IPS-NIHi11 (cell line): Measurements from ENCODE around the gene EDARADD.
"Not testable (repeated sequence)": the region's sequence is repeated elsewhere in the genome, so short reads cannot be mapped to it uniquely, and the experiment has no call there.

Source experiments
- DNase-seq: peaks from one replicate; pipeline ENCODE4 v3.0.0; 2012; ENCODE audit warnings: mixed read lengths, low spot score

Gene EDARADD

DNA sequence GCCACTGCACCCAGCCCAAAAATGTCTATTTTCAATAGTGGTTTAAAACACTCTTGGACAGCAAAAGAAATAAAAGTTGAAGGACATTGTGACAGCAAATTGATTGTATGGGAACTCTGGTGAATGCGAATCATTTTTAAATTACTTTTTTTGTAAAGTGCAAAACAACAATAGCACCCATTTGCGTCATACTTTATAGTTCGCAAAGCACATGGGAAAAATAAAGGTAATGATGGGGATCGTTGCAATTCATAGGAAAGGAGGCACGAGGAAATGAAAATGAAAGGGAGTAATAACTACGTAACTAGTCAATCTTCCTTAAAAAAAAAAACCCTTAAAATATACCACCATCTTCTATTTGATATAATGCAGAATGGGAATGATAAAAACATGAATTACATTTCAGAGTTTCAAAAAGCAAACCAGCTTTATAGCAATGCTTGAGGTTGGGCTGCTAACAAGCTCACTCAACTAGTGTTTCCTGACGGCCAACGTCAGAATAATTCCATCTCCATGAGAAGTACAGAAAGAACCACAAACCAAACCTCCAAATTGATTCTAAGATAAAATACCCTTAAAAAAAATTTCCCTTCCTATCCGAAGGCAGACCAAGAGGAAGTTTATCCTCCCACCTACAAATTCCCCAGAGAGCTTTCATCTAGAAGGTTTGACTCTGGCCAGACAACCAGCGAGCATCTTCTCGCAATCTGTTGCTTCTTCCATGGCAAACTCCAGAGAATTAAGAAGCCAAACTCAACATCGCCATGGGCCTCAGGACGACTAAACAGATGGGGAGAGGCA is at the start of gene EDARADD:
Gene EDARADD (plus strand): TSS at position 606 of the 801 bp plus-strand sequence. CDS start 159 bp downstream, at position 765.
- DNase-seq: no peak

GRCh38 chr1:236345728-236346127 is 48.4 kb upstream of the EDARADD start:
- DNase-seq: peak; percentile 50

DNA sequence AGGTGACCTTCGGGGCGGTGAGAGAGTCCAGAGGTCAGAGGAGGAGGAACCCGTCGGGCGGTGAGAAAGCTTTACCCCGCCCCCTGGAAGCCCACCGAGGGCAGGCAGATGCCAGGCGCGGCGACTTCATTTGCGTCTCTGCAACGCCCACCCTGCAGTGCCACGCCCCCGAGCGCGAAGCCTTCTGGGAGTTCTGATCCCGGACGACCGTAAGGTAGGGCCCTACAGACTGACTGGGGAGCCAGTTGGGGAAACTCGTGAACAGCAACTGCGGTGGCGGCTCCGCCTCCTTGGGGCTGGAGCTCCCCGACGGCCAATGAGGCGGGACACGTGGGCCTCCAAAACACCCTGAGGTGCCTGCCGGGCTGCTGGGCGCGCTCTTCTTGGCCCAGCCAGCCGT is 46.0 kb upstream of the EDARADD start:
- DNase-seq: peak; percentile 18

GRCh38 chr1:236350308-236350707 is 43.8 kb upstream of the EDARADD start:
- DNase-seq: no peak

GRCh38 chr1:236351875-236352573 is 42.1 kb upstream of the EDARADD start:
- no peak for DNase-seq

GRCh38 chr1:236352747-236353146 is 41.3 kb upstream of the EDARADD start:
- not testable (repeated sequence) for DNase-seq

DNA sequence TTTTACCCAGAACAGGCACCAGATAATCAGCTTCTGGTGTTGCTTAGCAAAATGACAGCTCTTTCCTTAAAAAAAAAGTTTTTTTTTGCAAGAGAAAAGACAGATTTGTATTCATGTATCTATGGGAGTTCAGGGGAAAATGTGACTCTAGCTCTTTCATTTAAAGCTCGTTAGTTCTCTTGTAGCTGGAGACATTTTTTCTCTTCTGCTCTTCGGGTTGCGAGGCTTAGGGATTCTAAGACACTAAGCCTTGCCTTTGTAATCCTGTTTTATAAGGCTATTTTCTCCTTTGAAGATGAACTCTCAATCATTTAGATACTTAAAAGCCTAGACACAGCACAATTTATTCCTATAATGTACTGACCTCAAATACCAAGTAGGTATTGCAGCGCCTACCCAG is 40.3 kb upstream of the EDARADD start:
- no peak for DNase-seq

GRCh38 chr1:236354330-236355147 is 39.5 kb upstream of the EDARADD start:
- no peak for DNase-seq

DNA sequence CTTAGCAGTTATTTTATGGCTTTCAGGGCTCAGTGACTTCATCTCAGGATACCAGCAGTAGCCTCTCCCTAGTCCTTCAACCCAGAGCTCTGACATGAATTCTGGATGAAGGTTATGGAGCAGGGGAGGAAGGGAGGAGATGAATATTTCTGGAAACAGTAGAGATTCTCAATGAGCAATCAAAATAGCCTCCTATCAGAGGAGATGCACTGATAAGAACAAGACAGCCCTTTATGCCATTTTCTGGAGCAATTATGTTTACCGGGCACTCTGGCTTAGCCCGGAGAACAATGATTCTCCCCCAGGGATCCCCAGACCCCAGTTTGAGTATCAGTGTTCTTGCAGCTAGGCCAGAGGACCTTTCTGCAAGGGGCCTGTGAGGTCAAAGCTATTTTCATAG is 37.9 kb upstream of the EDARADD start:
- no peak for DNase-seq

- DNase-seq: no peak
These were observed 32.0 kb upstream of the EDARADD start for GRCh38 chr1:236361909-236362590.

DNA sequence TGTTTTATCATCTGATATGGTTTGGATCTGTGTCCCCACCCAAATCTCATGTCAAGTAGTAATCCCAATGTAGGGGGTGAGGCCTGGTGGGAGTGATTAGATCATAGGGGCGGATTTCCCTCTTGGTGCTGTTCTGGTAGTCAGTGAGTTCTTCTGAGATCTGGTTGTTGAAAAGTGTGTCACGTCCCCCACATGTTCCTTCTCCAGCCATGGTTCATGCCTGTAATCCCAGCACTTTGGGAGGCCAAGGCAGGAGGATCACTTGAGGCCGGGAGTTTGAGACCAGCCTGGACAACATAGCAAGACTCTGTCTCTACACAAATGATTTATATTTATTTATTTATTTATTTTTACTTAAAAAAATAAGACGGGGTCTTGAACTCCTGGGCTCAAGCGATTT is 30.8 kb upstream of the EDARADD start:
- DNase-seq: no peak

- DNase-seq: no peak
These were observed 28.0 kb upstream of the EDARADD start for GRCh38 chr1:236365999-236366570.

DNA sequence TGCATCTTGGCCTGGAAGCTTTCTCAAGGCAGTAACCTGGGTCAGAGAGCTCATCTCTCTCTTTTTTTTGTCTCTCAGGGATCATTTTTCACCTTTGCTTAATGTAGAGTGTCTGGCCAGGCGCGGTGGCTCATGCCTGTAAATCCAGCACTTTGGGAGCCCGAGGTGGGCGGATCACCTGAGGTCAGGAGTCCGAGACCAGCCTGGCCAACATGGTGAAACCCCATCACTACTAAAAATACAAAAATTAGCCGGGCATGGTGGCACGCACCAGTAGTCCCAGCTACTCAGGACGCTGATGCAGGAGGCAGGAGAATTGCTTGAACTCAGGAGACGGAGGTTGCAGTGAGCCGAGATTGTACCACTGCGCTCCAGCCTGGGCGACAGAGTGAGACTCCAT is 27.4 kb upstream of the EDARADD start:
- DNase-seq: not testable (repeated sequence)

DNA sequence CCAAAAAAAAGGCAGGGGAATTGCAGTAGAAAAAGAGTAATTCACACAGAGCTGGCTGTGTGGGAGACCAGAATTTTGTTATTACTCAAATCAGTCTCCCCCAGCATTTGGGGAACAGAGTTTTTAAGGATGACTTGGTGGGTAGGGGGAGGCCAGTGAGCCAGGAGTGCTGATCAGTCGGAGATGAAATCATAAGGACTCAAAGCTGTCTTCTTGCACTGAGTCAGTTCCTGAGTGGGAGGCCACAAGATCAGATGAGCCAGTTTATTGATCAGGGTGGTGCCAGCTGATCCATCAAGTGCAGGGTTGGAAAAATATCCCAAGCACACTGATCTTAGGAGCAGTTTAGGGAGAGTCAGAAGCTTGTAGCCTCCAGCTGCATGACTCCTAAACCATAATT is 23.7 kb upstream of the EDARADD start:
- no peak for DNase-seq

GRCh38 chr1:236371083-236371482 is 23.0 kb upstream of the EDARADD start:
- DNase-seq: no peak

DNA sequence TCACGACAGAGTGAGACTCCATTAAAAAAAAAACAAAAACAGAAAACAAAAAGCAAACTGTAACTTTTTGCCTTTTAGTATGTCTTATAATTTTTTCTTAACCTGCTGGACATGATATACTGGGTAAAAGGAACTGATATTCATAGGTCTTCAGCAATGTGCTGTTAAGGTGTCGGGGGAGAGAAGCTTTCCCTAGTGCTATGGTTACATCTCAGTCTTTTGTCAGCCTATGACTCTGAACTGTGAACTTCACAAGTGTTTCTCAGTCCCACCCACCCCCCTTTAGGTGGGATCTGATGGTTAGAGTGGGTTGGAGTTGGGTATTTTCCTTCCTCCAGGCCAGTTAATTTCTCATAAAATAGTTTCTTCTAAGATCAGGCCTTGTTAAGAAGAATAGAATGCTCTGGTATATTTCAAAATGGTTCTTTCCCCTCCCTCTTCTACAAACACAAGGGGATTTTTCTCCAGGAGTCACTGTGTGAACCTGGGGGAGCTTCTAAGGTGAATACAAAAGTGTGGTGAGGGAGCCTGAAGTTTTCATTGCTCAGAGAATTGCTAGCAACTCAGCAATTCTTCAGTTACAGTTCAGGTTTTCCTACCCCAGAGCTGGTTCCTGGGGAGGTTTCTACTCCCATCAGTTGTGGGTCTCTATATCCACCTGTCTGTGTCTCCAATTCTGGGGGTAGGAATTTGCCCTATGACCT is 16.1 kb upstream of the EDARADD start:
- no peak for DNase-seq

DNA sequence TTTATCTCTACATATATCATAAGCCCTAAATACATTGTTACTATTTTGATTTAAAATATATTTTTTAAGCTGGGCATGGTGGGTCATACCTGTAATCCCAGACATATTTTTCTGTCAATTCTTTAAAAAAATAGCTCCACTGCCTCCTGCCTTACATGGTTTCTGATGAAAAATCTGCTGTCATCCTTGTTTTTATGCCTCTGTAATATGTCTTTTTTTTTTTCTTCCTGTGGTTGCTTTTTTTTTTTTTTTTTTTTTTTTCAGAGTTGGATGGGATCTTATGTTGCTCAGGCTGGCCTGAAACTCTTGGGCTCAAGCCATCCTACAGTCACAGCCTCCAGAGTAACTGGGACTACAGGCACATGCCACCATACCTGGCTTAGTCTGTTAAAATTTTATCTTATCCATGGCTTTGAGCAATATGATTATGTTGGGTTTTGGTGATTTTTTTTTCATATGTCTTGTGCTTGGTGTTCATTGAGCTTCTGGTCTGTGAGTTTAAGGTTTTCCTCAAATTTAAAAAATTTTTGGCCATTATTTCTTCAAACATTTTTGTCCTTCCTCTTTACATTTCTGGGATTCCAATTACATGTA is 12.4 kb upstream of the EDARADD start:
- DNase-seq: no peak

GRCh38 chr1:236388332-236388731 is 5.8 kb upstream of the EDARADD start:
- DNase-seq: no peak

DNA sequence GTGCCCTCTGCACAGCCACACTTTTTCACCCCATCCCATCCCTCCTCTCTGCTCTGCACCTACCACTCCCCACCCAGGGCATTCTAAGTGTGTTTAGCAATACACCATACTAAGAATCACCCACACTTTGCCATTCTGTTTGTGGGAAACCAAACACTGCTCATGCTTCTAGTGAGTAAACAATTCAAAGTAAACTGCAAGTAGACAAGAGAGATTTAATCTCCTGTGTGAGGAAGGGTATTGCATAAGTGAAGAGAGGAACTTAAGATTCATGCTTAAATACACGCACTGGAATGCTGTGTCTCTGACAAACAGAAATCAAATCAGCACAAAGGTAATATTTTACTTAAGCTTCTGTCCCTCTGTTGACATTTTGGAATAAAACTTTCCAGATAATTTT is 4.8 kb upstream of the EDARADD start:
- no peak for DNase-seq

GRCh38 chr1:236391008-236391407 is 3.1 kb upstream of the EDARADD start:
- no peak for DNase-seq

- no peak for DNase-seq
These were observed 1.9 kb upstream of the EDARADD start for GRCh38 chr1:236392182-236392581.
